Measurements from ENCODE around the gene TPD52L1.
"Not testable (repeated sequence)": the region's sequence is repeated elsewhere in the genome, so short reads cannot be mapped to it uniquely, and the experiment has no call there.

TPD52L1 gene

GRCh38 chr6:125144822-125145221 is 8.8 kb upstream of the TPD52L1 start:
- DNase-seq, result no peak

GRCh38 chr6:125149256-125150144 is 4.1 kb upstream of the TPD52L1 start:
- DNase-seq, result no peak

- no peak for DNase-seq
Measured at GRCh38 chr6:125151700-125152099, 1.9 kb upstream of the TPD52L1 start.

GRCh38 chr6:125154118-125154760 is 666 bp downstream of the TPD52L1 start:
- no peak for DNase-seq

DNA sequence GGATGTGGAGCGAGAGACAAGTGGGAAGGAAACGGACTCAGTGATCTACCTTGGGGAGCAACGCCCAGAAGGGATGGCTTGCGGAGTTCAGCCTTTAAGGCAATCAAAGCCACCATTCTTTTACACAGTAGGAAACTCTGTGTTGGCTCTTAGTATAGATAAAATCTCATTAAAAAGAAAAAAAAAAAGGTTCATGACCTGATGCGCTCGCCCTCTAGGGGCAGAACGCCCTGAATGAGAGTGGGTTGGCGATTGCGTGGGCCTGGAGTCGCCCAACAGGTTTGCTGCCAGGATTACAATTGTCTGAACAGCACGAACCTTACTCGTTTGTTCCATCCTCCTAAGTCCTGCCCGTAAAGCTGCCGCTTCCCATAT is 1.2 kb downstream of the TPD52L1 start:
- no peak for DNase-seq

GRCh38 chr6:125155344-125155743 is 1.8 kb downstream of the TPD52L1 start:
- DNase-seq, result no peak

DNA sequence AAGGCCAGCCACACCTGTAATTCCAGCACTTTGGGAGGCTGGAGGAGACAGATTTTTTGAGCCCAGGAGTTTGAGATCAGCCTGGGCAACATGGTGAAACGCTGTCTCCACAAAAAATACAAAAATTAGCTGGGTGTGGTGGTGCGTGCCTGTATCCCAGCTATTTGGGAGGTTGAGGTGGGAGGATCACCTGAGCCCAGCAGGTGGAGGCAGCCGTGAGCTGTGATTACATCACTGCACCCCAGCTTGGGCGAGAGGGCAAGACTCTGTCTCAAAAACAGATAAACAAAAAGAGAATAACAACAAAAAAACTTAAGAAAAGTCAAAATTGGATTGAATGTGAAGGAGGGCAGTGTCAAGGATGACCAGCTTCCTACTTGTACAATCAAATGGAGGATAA is 2.9 kb downstream of the TPD52L1 start:
- DNase-seq, result no peak

- no peak for DNase-seq
Measured at GRCh38 chr6:125157280-125157679, 3.7 kb downstream of the TPD52L1 start.

DNA sequence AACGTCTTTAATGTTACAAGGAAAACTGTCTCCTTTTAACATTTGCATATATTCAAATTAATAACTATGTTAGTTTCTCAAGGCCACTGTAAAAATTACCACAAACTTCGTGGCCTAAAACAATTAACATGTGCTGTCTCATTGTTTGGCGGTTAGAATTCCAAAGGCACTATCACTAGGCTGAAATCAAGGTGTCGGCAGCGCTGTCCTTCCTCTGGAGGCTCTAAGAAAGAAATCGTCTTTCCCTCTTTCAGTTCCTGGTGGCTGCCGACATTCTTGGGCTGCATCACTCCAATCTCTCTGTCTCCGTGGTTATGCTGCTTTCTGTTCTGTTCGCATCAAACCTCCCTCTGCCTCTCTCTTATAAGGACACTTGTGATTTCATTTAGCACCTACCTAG is 4.2 kb downstream of the TPD52L1 start:
- no peak for DNase-seq

DNA sequence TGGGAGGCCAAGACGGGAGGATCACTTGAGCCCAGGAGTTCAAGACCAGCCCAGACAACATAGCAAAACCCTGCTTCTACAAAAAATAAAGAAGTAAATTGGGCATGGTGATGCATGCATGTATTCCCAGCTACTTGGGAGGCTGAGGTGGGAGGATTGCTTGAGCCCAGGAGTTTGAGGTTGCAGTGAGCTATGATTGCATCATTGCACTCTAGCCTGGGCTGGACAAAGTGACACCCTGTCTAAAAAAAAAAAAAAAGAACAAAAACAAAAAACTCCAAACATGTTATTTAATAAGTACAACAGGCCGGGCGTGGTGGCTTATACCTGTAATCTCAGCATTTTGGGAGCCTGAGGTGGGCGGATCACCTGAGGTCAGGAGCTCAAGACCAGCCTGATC is 9.8 kb downstream of the TPD52L1 start:
- not testable (repeated sequence) for DNase-seq

DNA sequence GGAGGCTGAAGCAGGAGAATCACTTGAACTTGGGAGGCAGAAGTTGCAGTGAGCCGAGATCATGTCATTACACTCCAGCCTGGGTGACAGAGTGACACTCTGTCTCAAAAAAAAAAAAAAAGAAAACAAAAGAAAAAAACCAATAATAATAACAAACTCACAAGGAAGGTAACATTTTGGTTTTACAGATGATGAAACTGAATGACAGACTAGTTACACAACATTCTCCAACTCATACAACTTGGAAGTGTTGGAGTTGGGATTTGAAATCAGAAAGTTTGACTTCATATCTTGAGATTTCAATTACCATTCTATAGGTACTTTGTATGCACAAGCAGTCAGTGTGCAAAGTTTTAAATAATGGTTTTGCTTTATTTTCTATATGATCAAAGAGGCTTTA is 10.2 kb downstream of the TPD52L1 start:
- no peak for DNase-seq

DNA sequence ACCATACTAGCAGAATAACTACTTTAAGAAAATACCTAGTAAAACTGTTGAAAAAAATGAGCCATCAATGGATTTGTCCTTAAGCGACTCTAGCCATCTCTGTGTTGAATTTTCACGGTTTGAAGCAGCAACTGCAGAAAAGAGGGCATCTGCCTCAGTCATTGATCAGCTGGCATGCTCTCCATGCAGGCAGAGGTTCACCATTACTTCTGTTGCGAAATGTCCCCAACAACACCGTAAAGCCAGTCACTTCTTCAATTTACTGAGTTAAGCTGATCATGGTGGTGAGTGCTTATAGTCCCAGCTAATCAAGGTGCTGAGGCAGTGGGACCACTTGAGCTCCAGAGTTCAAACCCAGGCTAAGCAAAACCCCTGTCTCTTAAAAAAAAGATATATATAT is 11.1 kb downstream of the TPD52L1 start:
- DNase-seq, result no peak

- no peak for DNase-seq
Measured at GRCh38 chr6:125165256-125165655, 11.7 kb downstream of the TPD52L1 start.

DNA sequence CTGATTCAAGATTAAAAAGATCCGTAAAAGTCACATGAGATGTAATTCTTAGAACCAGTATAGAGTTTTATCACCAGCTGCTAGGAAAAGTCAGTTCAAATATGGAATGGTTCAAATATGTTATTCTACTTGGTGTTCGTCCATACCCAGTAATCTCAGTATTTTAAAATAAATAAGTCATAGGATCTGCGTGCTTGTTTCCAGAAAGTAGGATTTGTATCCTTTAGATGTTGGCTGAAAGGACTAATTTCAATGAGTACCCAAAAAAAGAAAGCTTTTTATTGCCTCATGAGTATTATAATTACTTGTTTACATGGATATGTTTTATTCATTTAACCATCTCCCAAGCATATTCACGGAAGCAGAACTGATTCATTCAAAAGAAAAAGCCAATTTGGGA is 12.2 kb downstream of the TPD52L1 start:
- no peak for DNase-seq

- DNase-seq, result no peak
Measured at GRCh38 chr6:125166711-125167110, 13.1 kb downstream of the TPD52L1 start.

- no peak for DNase-seq
Measured at GRCh38 chr6:125167579-125167978, 14.0 kb downstream of the TPD52L1 start.

DNA sequence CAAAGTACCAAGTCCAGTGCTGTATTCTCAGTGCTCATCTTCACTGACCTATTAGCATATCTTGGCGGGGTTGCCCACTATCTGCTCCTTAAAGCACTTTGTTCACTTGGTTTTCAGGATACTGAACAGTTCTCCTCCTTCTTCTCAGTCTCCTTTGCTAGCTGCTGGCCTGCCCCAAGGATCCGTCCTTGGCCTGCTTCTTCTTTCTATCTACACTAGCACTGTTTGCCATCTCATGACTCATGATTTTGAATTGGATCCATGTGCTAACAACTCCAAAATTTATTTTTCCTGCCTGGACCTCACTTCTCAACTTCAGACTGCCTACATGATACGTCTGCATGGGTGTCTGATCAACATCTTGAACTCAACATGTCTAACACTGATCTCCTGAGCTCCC is 15.5 kb downstream of the TPD52L1 start:
- no peak for DNase-seq

- DNase-seq, result no peak
Measured at GRCh38 chr6:125169522-125169921, 15.9 kb downstream of the TPD52L1 start.

DNA sequence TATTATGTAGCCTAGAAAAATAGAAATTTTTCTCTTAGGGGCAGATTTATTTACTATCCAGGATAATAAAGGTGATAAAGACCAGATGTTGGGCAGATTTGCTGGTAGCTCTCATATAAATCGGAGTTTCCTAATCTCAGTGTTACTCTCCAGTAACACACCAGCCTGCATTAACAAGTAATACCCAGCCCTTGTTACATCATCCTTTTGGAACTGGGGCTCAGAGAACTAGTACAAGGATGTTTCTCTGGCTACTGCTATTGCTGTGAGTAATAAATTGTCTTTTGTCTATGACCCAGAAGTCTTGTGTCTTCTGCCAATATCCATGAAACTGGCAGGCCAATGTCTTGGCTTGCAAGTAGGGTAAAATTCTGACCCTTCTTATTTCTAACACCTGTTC is 16.8 kb downstream of the TPD52L1 start:
- no peak for DNase-seq

DNA sequence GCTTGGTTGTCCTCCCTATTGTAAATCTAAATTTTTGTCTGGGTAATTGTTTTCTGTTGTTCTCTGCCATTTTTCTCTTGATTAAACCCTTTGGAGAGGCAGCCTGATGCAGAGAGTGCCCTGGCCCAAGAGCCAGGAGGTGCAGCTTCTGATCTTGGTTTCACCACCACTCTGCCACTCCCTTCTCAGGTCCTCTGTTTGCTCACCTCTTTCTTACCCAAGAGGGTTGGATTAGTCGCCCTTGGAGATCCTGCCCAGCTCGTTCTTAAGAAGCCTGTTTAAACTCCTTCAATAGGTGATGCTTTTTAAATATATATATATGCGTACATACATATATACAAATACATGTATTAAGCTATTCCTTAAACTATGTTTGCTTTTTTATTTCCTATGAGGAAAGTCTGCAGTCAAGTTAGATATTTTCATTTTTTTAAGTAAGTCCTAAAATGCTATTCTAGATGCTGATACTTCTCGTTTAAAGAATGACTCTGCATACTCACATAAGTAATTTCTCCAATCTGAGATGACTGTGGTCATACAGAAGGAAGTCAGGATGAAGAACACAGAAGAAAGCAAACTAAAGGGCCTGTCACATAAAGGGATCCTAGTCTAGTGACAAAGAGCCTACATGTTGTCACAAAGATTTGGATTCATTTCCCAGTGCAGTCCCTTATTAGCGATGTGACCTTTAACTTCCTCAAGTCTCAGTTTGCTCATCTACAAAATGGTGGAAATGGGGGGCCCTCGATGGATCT is 19.9 kb downstream of the TPD52L1 start:
- no peak for DNase-seq

DNA sequence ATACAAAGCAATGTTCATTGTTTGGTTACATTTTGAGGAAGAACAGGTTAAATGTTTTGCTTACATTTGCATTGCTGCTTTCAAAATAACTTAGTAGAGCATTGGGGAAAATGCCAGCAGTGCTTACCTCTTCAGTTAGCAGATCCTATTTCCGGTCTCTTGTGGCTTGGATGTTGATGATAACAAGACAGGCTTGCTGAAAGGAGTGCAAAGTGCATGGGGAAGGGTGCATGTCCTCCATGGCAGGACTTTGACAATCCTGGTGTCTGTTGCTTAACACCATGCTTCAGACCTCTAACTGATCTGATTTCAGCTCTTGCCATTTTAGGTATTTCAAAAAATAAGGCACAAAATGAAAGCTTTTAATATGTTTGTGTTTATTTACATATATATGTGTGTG is 21.1 kb downstream of the TPD52L1 start:
- no peak for DNase-seq

GRCh38 chr6:125175466-125176048 is 22.0 kb downstream of the TPD52L1 start:
- no peak for DNase-seq

DNA sequence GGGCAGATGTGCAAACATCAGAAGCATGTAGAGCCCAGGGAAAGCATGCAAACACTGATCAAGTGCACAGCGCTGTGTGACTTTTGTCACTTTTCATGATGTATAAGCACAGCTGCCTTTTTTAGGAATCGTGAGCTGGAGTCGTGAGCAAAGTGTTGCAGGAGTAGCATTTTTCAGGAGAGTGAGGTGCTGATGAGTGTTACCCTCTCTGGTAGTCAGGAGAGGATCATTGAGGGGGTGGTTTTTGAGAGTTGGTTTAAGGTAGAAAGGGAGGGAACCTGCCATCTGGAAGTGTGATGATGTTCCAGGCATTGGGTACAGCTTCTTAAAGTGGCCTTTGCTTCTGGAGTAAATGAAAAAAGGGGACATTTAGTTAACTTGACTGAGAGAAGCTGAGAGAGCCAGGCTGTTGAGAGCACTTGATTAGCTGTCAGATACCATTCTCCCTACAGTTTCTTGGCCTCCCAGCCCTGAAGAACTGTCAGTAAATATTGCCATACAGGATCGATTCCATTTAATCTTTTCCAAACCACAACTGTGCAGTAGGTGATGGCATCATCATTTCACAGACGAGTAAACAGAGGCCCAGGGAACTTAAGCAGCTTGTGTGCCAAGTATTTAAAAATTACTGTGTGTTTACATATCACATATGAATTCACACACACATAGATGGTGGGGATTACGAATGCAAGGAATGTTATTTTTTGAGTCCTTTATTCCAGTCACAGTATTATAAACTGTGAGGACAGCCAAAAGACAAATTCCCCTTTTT is 28.9 kb downstream of the TPD52L1 start:
- DNase-seq, result no peak

Measured in NCI-H1105 (cell line).